HepG2 (cell line): Measurements from ENCODE around the gene B4GALT5. TPM values are rescaled to one million over a fixed set of nuclear protein-coding genes. Genes with fewer than 3 reads are reported as not detected.

ENCODE experiments used
- HOXA5 ChIP-seq: sonication (generic); formaldehyde crosslinking; IDR thresholded peaks from 2 replicates; pipeline ENCODE4 v1.4.0; 2020; ENCODE audit warnings: missing genetic modification reagents
- TAF15 ChIP-seq: fragments of 200-400 bp; formaldehyde crosslinking; IDR thresholded peaks from one replicate; pipeline ENCODE4 v1.6.1; 2018; ENCODE audit warnings: mild to moderate bottlenecking, low read depth, low read length; ENCODE audit not compliant: poor library complexity, severe bottlenecking
- ZNF496 ChIP-seq: sonication (generic); formaldehyde crosslinking; IDR thresholded peaks from 2 replicates; pipeline ENCODE4 v1.8.1; 2023; ENCODE audit warnings: mild to moderate bottlenecking, moderate library complexity, missing genetic modification reagents; ENCODE audit not compliant: insufficient replicate concordance
- ZNF766 ChIP-seq: sonication (generic); formaldehyde crosslinking; IDR thresholded peaks from 2 replicates; pipeline ENCODE4 v1.5.0; 2020; ENCODE audit warnings: missing genetic modification reagents, borderline replicate concordance
- ZNF768 ChIP-seq: sonication (generic); formaldehyde crosslinking; IDR thresholded peaks from 2 replicates; pipeline ENCODE4 v1.4.0; 2020; ENCODE audit warnings: missing genetic modification reagents
- ZSCAN29 ChIP-seq: sonication (generic); formaldehyde crosslinking; conservative IDR thresholded peaks from 2 replicates; pipeline ENCODE4 v1.4.0; 2020; ENCODE audit warnings: mild to moderate bottlenecking, missing genetic modification reagents
- ZZZ3 ChIP-seq: sonication (generic); formaldehyde crosslinking; IDR thresholded peaks from 2 replicates; pipeline ENCODE4 v1.4.0; 2020; ENCODE audit warnings: missing genetic modification reagents, mild to moderate bottlenecking, borderline replicate concordance
- polyA plus RNA-seq, 8 experiments: library from polyadenylated mRNA; depleted of rRNA in 3 of 8; stranded (reverse) in 7 of 8; unstranded in 1 of 8; fragments of >200 nt; fragmentation: Illumina TruSeq in 4 of 8; extraction: Trizol in 4 of 8; gene quantifications; 2 replicates each; pipeline versions ENCODE4 v1.2.1 to v1.2.3, GENCODE V29; 2011 to 2016; ENCODE audit warnings: low read depth in 4 of 8, missing spikeins in 1 of 8, mixed read lengths in 1 of 8; ENCODE audit not compliant: insufficient read depth in 1 of 8
- total RNA-seq, 5 experiments: library from RNA; depleted of rRNA; stranded (reverse); fragments of >200 nt; fragmentation: Illumina TruSeq; extraction: Trizol; gene quantifications; 2 replicates each; pipeline ENCODE4 v1.2.3, GENCODE V29; 2016; ENCODE audit warnings: low read depth in 1 of 5
- TF ChIP-seq, protein P1 (sequence below): sonication (generic); formaldehyde crosslinking; IDR thresholded peaks from 2 replicates; pipeline ENCODE4 v1.4.0; 2020; ENCODE audit warnings: missing genetic modification reagents, borderline replicate concordance
- TF ChIP-seq, protein P2 (sequence below): IDR thresholded peaks from 2 replicates; pipeline ENCODE4 v1.6.1; 2016; ENCODE audit warnings: mild to moderate bottlenecking, missing biosample characterization, missing genetic modification reagents
- TF ChIP-seq, protein P3 (sequence below): sonication (generic); formaldehyde crosslinking; IDR thresholded peaks from 2 replicates; pipeline ENCODE4 v1.4.0; 2020; ENCODE audit warnings: low read depth, missing genetic modification reagents
- TF ChIP-seq, protein P4 (sequence below): sonication (generic); formaldehyde crosslinking; IDR thresholded peaks from 2 replicates; pipeline ENCODE4 v1.8.1; 2023; ENCODE audit warnings: mild to moderate bottlenecking, missing genetic modification reagents
- TF ChIP-seq, protein P5 (sequence below): sonication (generic); formaldehyde crosslinking; IDR thresholded peaks from 2 replicates; pipeline ENCODE4 v1.4.0; 2020; ENCODE audit warnings: missing genetic modification reagents
- TF ChIP-seq, protein P6 (sequence below): sonication (generic); formaldehyde crosslinking; IDR thresholded peaks from 2 replicates; pipeline ENCODE4 v1.9.0; 2022; ENCODE audit warnings: missing genetic modification reagents, mild to moderate bottlenecking, borderline replicate concordance

Gene B4GALT5
- total and polyA plus RNA-seq, 2 of the 13 experiments (the other 11 are each of a cell fraction or from before 2014, with no cell fraction given), result 27.3 to 30.9 TPM

DNA sequence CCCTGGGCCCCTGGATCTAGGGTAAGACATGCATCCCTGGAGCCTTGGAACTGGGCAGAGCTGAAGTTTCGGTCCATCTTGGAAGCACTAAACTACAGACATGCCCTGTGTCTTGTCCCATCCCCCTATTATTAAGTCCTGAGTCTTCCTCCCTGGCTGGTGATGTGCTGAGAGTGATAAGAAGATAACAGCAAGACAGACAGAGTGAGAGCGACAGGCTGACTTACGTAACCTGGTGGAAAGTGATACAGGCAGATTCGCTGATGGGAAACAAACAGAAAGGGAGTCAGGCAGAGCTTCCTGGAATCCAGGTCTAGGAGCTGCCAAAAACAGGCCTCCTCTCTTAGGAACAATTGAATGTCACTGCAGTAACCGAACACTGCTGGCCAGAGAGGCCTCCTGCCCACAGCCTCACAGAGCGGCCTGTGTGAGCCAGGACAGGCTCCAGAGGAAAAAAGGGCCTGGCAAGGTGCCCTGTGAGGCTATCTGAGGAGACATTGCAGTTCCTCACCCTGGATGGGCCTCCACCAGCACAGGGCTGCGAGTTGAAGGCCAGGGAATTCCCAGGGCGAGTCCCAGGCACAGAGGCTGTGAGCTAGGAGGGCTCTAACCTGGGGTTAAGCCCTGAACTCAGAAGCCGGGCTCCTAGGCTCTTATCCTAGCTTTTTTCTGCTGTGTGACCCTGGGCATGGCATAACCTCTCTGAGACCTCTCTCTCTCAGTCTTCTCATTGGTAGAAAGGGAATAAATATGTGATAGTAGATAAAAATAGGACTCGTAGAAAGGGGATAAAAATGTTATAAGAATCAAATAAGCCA is 34.2 kb upstream of the B4GALT5 start (continued):
- TF ChIP-seq, protein P1, sequence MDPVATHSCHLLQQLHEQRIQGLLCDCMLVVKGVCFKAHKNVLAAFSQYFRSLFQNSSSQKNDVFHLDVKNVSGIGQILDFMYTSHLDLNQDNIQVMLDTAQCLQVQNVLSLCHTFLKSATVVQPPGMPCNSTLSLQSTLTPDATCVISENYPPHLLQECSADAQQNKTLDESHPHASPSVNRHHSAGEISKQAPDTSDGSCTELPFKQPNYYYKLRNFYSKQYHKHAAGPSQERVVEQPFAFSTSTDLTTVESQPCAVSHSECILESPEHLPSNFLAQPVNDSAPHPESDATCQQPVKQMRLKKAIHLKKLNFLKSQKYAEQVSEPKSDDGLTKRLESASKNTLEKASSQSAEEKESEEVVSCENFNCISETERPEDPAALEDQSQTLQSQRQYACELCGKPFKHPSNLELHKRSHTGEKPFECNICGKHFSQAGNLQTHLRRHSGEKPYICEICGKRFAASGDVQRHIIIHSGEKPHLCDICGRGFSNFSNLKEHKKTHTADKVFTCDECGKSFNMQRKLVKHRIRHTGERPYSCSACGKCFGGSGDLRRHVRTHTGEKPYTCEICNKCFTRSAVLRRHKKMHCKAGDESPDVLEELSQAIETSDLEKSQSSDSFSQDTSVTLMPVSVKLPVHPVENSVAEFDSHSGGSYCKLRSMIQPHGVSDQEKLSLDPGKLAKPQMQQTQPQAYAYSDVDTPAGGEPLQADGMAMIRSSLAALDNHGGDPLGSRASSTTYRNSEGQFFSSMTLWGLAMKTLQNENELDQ (CRISPR knock-in tag), result no peak
- TF ChIP-seq ZNF766 (no peak), HOXA5 (CRISPR knock-in tag) (peak; percentile 57; the same call in 1 of the 2 replicates), ZNF768 (peak; percentile 98), ZNF496 (CRISPR knock-in tag) (no peak), ZZZ3 (no peak), TAF15 (no peak), ZSCAN29 (CRISPR knock-in tag) (no peak)
- TF ChIP-seq, protein P2, sequence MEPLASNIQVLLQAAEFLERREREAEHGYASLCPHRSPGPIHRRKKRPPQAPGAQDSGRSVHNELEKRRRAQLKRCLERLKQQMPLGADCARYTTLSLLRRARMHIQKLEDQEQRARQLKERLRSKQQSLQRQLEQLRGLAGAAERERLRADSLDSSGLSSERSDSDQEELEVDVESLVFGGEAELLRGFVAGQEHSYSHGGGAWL (CRISPR knock-in tag), result peak; percentile 23; the same call in 1 of the 2 replicates
- TF ChIP-seq, protein P3, sequence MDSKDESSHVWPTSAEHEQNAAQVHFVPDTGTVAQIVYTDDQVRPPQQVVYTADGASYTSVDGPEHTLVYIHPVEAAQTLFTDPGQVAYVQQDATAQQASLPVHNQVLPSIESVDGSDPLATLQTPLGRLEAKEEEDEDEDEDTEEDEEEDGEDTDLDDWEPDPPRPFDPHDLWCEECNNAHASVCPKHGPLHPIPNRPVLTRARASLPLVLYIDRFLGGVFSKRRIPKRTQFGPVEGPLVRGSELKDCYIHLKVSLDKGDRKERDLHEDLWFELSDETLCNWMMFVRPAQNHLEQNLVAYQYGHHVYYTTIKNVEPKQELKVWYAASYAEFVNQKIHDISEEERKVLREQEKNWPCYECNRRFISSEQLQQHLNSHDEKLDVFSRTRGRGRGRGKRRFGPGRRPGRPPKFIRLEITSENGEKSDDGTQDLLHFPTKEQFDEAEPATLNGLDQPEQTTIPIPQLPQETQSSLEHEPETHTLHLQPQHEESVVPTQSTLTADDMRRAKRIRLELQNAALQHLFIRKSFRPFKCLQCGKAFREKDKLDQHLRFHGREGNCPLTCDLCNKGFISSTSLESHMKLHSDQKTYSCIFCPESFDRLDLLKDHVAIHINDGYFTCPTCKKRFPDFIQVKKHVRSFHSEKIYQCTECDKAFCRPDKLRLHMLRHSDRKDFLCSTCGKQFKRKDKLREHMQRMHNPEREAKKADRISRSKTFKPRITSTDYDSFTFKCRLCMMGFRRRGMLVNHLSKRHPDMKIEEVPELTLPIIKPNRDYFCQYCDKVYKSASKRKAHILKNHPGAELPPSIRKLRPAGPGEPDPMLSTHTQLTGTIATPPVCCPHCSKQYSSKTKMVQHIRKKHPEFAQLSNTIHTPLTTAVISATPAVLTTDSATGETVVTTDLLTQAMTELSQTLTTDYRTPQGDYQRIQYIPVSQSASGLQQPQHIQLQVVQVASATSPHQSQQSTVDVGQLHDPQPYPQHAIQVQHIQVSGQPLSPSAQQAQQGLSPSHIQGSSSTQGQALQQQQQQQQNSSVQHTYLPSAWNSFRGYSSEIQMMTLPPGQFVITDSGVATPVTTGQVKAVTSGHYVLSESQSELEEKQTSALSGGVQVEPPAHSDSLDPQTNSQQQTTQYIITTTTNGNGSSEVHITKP, result 0 out of 2 replicates have a peak, but pooled peaks have one; percentile 18
- TF ChIP-seq, protein P4, sequence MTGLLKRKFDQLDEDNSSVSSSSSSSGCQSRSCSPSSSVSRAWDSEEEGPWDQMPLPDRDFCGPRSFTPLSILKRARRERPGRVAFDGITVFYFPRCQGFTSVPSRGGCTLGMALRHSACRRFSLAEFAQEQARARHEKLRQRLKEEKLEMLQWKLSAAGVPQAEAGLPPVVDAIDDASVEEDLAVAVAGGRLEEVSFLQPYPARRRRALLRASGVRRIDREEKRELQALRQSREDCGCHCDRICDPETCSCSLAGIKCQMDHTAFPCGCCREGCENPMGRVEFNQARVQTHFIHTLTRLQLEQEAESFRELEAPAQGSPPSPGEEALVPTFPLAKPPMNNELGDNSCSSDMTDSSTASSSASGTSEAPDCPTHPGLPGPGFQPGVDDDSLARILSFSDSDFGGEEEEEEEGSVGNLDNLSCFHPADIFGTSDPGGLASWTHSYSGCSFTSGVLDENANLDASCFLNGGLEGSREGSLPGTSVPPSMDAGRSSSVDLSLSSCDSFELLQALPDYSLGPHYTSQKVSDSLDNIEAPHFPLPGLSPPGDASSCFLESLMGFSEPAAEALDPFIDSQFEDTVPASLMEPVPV (CRISPR knock-in tag), result peak; percentile 27; the same call in 1 of the 2 replicates
- TF ChIP-seq, protein P5, sequence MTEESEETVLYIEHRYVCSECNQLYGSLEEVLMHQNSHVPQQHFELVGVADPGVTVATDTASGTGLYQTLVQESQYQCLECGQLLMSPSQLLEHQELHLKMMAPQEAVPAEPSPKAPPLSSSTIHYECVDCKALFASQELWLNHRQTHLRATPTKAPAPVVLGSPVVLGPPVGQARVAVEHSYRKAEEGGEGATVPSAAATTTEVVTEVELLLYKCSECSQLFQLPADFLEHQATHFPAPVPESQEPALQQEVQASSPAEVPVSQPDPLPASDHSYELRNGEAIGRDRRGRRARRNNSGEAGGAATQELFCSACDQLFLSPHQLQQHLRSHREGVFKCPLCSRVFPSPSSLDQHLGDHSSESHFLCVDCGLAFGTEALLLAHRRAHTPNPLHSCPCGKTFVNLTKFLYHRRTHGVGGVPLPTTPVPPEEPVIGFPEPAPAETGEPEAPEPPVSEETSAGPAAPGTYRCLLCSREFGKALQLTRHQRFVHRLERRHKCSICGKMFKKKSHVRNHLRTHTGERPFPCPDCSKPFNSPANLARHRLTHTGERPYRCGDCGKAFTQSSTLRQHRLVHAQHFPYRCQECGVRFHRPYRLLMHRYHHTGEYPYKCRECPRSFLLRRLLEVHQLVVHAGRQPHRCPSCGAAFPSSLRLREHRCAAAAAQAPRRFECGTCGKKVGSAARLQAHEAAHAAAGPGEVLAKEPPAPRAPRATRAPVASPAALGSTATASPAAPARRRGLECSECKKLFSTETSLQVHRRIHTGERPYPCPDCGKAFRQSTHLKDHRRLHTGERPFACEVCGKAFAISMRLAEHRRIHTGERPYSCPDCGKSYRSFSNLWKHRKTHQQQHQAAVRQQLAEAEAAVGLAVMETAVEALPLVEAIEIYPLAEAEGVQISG (CRISPR knock-in tag), result peak; percentile 39; the same call in 1 of the 2 replicates
- TF ChIP-seq, protein P6, sequence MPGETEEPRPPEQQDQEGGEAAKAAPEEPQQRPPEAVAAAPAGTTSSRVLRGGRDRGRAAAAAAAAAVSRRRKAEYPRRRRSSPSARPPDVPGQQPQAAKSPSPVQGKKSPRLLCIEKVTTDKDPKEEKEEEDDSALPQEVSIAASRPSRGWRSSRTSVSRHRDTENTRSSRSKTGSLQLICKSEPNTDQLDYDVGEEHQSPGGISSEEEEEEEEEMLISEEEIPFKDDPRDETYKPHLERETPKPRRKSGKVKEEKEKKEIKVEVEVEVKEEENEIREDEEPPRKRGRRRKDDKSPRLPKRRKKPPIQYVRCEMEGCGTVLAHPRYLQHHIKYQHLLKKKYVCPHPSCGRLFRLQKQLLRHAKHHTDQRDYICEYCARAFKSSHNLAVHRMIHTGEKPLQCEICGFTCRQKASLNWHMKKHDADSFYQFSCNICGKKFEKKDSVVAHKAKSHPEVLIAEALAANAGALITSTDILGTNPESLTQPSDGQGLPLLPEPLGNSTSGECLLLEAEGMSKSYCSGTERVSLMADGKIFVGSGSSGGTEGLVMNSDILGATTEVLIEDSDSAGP, result peak; percentile 38; the same call in 1 of the 2 replicates
